Measurements from ENCODE around the gene ABCA8.

The ABCA8 gene

GRCh38 chr17:68821860-68822696 lies 133.1 kb downstream of the ABCA8 start:
- DNase-seq, result no peak

DNA sequence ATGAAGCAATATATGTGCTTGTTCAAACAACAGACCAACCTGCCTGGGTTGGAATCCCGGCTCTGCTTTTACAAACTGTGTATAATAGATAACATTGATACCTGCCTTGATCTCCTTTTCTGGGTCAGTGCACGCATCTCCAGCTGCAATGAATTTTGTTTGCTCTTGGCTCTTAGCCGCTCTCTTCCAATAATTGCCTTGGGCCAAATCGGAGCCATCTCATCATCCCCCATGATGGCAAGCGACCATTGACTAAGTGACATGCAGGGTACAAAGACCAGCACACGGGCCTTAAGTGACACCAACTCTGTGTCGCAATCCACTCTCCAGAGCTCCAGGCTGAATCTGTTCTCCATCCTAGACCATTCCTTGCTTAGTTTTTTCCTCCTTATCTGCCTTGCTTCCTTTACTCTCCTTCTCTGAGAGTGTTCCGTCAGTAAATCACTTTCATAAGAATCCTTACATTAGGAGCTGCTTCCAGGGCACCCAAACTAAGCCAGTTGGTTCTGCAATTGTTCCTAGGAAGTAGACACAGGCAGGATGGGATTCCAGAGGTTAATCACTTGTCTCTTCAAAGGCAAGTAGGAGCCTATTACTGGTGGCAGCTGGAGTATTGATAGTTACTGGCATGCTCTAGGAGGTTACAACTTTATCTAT lies 134.2 kb downstream of the ABCA8 start:
- no peak for DNase-seq

- DNase-seq, result no peak
Measured at GRCh38 chr17:68820476-68820824, 134.7 kb downstream of the ABCA8 start.

DNA sequence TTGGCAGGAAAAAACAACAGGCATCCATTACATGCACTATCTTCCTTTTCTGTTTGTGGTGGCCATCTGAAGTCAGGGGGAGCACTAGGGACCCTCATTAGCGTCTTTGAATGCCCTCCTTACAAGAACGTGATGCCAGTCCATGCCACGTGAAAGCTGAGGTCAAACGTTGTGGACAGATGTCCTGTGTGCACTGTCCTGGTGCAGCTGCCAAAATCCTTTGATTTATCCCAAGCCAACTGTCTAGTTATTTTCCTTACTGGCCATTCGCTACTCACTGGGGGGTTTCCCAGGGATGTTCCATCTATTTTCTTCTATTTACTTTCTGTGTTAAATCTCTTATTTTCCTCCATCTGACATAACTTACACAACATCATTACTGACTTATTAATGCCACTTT lies 135.7 kb downstream of the ABCA8 start:
- no peak for DNase-seq

Data from T-helper 1 cell (primary cell).